ENCODE results near the gene IL6. TPM values are rescaled to one million over a fixed set of nuclear protein-coding genes. Genes with fewer than 3 reads are reported as not detected.

Gene IL6
- polyA plus RNA-seq, 2 of the 4 experiments (the other 2 are of a cell fraction) = 1.3 to 2.9 TPM

GRCh38 chr7:22727714-22728035 is 675 bp downstream of the IL6 start:
- 62% methylated on average over 3 of the region's 3 CpGs for WGBS (ENCODE audit: missing lambda C conversion rate)
- DNase-seq (ENCODE audit: low read depth in 1 of 2, low spot score in 1 of 2) (no peak), FAIRE-seq (no peak), ATAC-seq (no peak)
- H3K4me1 ChIP-seq = peaks cover 28% of the 10 kb centered on the region
- ChIA-PET POLR2A (interaction anchor here (0.9 to 2.6 kb wide), 3 partner anchors 55 to 167 kb away, joined by 4 to 16 read pairs (median 5); no protein-coding TSS in a partner anchor), CTCF (interaction anchor here (0.6 to 19.8 kb wide), 31 partner anchors 10 to 329 kb away, joined by 3 to 477 read pairs (median 6); no protein-coding TSS in a partner anchor)
- H3K27ac ChIP-seq = peak overlapping the region; percentile 48 to 84; a peak in 5 of 6 replicates
- peak overlapping the region; percentile 70; the same call in 1 of the 3 replicates for H3K4me2 ChIP-seq
- no peak overlapping the region for H3K4me3 ChIP-seq
- TF ChIP-seq RAD21 (conservative IDR thresholded peaks at IDR 0.05 in 1 of 2, IDR thresholded peaks at IDR 0.05 in 1 of 2) (no peak), HOXB13 (CRISPR knock-in tag; IDR thresholded peaks at IDR 0.05; ENCODE audit: low read depth) (no peak), REST (IDR thresholded peaks at IDR 0.05) (no peak), KDM5A (IDR thresholded peaks at IDR 0.05) (no peak), ZFP36 (IDR thresholded peaks at IDR 0.05; ENCODE audit: borderline replicate concordance, partially characterized antibody) (no peak), TP53 (CRISPR knock-in tag; IDR thresholded peaks at IDR 0.05) (no peak), NFE2L2 (conservative IDR thresholded peaks at IDR 0.05; ENCODE audit: low read length) (no peak), POLR2A (IDR thresholded peaks at IDR 0.05; ENCODE audit: low read length) (no peak)
- TF ChIP-seq, protein P1, sequence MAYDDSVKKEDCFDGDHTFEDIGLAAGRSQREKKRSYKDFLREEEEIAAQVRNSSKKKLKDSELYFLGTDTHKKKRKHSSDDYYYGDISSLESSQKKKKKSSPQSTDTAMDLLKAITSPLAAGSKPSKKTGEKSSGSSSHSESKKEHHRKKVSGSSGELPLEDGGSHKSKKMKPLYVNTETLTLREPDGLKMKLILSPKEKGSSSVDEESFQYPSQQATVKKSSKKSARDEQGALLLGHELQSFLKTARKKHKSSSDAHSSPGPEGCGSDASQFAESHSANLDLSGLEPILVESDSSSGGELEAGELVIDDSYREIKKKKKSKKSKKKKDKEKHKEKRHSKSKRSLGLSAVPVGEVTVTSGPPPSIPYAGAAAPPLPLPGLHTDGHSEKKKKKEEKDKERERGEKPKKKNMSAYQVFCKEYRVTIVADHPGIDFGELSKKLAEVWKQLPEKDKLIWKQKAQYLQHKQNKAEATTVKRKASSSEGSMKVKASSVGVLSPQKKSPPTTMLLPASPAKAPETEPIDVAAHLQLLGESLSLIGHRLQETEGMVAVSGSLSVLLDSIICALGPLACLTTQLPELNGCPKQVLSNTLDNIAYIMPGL (CRISPR knock-in tag; IDR thresholded peaks at IDR 0.05; ENCODE audit: borderline replicate concordance) = no peak
- TF ChIP-seq, protein P2, sequence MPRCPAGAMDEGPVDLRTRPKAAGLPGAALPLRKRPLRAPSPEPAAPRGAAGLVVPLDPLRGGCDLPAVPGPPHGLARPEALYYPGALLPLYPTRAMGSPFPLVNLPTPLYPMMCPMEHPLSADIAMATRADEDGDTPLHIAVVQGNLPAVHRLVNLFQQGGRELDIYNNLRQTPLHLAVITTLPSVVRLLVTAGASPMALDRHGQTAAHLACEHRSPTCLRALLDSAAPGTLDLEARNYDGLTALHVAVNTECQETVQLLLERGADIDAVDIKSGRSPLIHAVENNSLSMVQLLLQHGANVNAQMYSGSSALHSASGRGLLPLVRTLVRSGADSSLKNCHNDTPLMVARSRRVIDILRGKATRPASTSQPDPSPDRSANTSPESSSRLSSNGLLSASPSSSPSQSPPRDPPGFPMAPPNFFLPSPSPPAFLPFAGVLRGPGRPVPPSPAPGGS (IDR thresholded peaks at IDR 0.05) = no peak
- no peaks in the 10 kb centered on the region for H3K9me3 ChIP-seq

DNA sequence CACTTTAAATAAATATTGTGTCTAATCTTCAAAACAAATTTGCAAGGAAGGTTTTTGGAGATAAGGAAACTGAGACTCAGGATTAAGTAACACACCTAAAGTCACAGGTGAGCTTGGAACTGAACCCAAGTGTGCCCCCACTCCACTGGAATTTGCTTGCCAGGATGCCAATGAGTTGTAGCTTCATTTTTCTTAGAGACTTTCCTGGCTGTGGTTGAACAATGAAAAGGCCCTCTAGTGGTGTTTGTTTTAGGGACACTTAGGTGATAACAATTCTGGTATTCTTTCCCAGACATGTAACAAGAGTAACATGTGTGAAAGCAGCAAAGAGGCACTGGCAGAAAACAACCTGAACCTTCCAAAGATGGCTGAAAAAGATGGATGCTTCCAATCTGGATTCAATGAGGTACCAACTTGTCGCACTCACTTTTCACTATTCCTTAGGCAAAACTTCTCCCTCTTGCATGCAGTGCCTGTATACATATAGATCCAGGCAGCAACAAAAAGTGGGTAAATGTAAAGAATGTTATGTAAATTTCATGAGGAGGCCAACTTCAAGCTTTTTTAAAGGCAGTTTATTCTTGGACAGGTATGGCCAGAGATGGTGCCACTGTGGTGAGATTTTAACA is 1.5 kb downstream of the IL6 start:
- ATAC-seq = peak; percentile 40 to 65; a peak in 3 of 6 replicates
- Histone ChIP-seq H3K4me3 (no peak overlapping the region), H3K27ac (peak overlapping the region in 1 of 2 experiments; percentile 84; a peak in 3 of 6 replicates), H3K9me3 (no peaks in the 10 kb centered on the region), H3K4me2 (no peak overlapping the region), H3K4me1 (peaks cover 28% of the 10 kb centered on the region)
- CTCF ChIA-PET = interaction anchor here (0.6 to 19.8 kb wide), 36 partner anchors 9 to 328 kb away, joined by 3 to 477 read pairs (median 6); partner anchors contain the start of gene TOMM7
- 47% methylated on average over 1 of the region's 1 CpG for WGBS (ENCODE audit: missing lambda C conversion rate)
- DNase-seq (ENCODE audit: low read depth in 1 of 2, low spot score in 1 of 2) = peak; percentile 47 to 55
- TF ChIP-seq RAD21 (conservative IDR thresholded peaks at IDR 0.05 in 1 of 2, IDR thresholded peaks at IDR 0.05 in 1 of 2) (peak; percentile 61 to 66), SMC3 (IDR thresholded peaks at IDR 0.05) (peak; percentile 81), BHLHE40 (IDR thresholded peaks at IDR 0.05; ENCODE audit: low read depth, low read length) (no peak), KDM5A (IDR thresholded peaks at IDR 0.05) (no peak)
- TF ChIP-seq, protein P3, sequence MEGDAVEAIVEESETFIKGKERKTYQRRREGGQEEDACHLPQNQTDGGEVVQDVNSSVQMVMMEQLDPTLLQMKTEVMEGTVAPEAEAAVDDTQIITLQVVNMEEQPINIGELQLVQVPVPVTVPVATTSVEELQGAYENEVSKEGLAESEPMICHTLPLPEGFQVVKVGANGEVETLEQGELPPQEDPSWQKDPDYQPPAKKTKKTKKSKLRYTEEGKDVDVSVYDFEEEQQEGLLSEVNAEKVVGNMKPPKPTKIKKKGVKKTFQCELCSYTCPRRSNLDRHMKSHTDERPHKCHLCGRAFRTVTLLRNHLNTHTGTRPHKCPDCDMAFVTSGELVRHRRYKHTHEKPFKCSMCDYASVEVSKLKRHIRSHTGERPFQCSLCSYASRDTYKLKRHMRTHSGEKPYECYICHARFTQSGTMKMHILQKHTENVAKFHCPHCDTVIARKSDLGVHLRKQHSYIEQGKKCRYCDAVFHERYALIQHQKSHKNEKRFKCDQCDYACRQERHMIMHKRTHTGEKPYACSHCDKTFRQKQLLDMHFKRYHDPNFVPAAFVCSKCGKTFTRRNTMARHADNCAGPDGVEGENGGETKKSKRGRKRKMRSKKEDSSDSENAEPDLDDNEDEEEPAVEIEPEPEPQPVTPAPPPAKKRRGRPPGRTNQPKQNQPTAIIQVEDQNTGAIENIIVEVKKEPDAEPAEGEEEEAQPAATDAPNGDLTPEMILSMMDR (IDR thresholded peaks at IDR 0.05) = peak; percentile 59
- TF ChIP-seq, protein P4, sequence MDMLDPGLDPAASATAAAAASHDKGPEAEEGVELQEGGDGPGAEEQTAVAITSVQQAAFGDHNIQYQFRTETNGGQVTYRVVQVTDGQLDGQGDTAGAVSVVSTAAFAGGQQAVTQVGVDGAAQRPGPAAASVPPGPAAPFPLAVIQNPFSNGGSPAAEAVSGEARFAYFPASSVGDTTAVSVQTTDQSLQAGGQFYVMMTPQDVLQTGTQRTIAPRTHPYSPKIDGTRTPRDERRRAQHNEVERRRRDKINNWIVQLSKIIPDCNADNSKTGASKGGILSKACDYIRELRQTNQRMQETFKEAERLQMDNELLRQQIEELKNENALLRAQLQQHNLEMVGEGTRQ (IDR thresholded peaks at IDR 0.05) = no peak
- FAIRE-seq = no peak
- POLR2A ChIA-PET = interaction anchor here (0.9 to 2.6 kb wide), 2 partner anchors 151 to 167 kb away, joined by 4 to 16 read pairs; no protein-coding TSS in a partner anchor

Data from A549 (cell line).